ENCODE measurements around the gene PFKL. TPM values are rescaled to one million over a fixed set of nuclear protein-coding genes. Genes with fewer than 3 reads are reported as not detected.
A peak's percentile ranks its signal among the peaks of the same experiment; 100 is the strongest.

The PFKL gene
- total RNA-seq, 2 donors from 2014 or later, result 104 to 109 TPM

DNA sequence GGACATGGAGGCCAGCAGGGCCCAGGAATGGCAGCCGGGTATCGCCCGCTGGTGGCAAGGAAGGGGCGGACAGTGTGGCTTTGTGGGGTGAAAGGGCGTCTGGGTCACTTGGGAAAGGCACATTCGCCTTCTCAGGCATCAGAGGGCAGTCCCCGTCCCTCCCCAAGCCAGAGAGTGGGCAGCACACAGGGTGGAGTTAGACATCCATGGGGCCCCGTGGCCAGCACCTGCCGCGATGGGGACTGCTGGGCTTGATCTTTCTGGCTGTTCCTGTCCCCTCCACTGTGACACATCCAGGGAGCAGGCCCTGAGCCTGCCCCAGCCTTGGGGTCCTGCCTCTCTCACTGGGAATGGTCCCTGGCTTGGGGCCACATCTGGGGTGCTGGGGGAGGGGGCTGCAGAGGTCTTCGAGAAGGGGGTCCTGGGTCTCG lies 49.6 kb downstream of the PFKL start:
- no peak overlapping the region for H3K27ac Mint-ChIP-seq
- H3K4me3 Mint-ChIP-seq, result peak overlapping the region in 1 of 2 donors; percentile 6
- ATAC-seq (replicated peaks in 1 of 2) (no peak), DNase-seq (no peak)
- no peaks in the 10 kb centered on the region for H3K36me3 Mint-ChIP-seq (ENCODE audit: insufficient read depth in 2 of 2)
- H3K9me3 Mint-ChIP-seq, result no peaks in the 10 kb centered on the region
- H3K27me3 Mint-ChIP-seq (ENCODE audit: low read depth), result peaks cover 12% of the 10 kb centered on the region
- H3K4me1 Mint-ChIP-seq (ENCODE audit: low read depth), result peaks cover 25% of the 10 kb centered on the region

DNA sequence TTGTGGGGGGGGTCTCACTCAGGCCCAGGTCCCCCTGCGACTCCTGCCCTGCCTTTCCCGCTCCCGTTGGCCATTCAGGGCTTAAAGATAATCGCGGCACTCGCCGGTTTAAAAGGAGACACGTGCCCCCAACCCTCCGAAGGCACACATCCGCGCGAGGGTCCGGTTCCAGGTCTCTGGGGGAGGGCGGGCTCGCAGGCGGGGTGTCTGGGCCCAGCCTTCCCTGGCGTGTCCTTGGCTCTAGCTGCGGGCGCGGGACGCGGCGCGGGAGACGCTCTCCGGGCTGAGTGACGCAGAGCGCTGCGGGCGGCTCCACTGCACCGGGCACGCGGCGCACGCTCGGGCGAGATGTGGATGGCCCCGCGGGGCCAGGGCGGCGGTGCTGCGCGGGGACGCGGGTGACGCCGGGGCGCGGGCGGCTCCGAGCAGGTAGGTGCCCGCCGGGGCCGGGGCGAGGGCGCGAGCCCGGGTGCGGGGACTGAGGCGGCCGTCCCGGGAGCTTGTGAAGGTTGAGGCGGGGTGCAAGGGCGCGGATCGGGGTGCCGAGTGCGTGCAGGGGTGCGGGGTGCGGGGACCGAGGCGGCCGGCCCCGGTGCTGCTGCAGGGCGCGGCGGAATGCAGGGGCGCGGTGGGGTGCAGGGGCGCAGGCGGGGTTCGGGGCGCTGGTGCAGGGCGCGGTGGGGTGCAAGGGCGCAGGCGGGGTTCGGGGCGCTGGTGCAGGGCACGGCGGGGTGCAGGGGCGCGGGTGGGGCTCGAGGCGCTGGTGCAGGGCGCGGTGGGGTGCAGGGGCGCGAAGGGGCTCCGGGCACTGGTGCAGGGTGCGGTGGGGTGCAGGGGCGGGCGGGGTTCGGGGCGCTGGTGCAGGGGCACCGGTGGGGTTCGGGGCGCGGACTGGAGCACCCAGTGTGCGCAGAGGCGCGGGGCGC lies 50.3 kb downstream of the PFKL start:
- H3K9me3 Mint-ChIP-seq, result no peaks in the 10 kb centered on the region
- no peaks in the 10 kb centered on the region for H3K36me3 Mint-ChIP-seq (ENCODE audit: insufficient read depth in 2 of 2)
- H3K4me1 Mint-ChIP-seq (ENCODE audit: low read depth), result peaks cover 32% of the 10 kb centered on the region
- H3K4me3 Mint-ChIP-seq, result no peak overlapping the region
- DNase-seq (no peak), ATAC-seq (replicated peaks in 1 of 2) (no peak)
- H3K27me3 Mint-ChIP-seq (ENCODE audit: low read depth), result peaks cover 12% of the 10 kb centered on the region
- no peak overlapping the region for H3K27ac Mint-ChIP-seq

DNA sequence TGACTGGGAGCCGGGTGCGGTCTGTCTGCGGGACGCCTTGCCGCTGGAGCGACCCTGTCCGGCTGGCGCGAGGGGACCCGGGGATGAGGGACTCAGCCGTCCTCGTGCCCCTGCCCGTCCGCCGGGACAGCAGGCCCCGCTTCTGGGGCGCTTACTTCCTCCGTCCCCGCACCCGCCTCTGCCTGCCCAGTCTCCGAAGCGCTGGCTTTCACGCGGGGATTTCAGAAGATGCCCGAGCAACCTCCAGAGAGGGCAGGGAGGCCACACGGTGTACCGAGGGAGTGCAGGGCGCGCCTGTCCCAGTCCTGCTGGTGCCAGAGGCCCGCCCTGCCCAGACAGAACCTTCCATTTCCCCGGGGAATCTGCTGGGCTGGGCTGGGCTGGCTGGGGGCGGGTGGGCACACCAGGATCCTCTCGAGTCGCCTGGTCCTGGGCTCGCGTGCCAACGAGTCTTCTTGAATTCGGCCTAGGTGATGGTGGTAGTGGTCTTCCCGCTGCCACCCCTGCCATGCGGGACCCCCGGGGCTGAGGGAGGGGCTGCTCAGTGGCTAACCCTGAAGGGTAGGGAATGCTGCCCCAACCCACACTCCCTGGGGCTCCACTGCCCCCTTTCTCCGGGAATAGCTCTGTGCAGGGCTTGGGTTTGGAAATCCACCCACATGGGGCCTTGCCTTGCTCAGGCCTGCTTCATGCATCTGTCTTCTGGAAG lies 51.1 kb downstream of the PFKL start:
- DNase-seq, result no peak
- no peaks in the 10 kb centered on the region for H3K9me3 Mint-ChIP-seq
- H3K27ac Mint-ChIP-seq, result no peak overlapping the region
- H3K4me1 Mint-ChIP-seq (ENCODE audit: low read depth), result peaks cover 40% of the 10 kb centered on the region
- H3K36me3 Mint-ChIP-seq (ENCODE audit: insufficient read depth in 2 of 2), result peaks cover 0 to 2% of the 10 kb centered on the region in 2 donors
- ATAC-seq (replicated peaks in 1 of 2), result no peak
- peak overlapping the region in 1 of 2 donors; percentile 15 for H3K4me3 Mint-ChIP-seq
- H3K27me3 Mint-ChIP-seq (ENCODE audit: low read depth), result peaks cover 12% of the 10 kb centered on the region

DNA sequence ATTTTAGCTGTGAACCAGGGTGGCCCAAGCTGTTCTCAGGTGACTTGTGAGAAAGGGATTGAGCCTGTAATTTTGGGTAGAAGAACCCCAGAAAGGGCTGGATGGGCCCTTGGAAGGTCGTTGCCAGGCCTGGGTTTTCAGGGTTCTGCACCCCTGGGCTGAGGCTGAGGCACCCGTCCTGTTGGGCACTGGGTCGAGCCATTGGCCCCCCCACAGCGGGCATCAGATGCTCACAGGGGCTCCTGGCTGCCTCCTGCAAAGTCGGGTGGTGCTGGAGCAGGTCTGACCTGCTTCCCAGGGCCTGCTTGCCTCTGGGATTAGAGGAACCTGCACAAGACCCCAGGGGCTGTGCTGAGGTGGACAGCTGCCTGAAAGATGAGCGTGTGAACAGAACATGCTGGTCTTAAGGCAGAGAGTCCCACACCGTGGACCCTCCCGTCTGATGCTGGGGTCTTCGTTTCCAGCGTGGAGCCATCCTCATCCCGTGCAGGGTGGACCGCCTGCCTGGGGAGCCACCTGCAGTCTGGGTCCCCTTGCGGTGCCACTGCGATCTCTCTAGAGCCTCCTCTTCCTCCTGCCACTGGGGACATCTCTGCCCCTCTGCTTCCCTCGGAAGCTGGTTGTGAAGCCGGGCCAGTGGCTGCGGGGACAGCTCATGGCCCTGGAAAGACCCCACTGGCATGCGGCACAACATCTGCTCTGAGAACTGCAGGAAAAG lies 51.8 kb downstream of the PFKL start:
- Mint-ChIP-seq H3K4me1 (ENCODE audit: low read depth) (peaks cover 48% of the 10 kb centered on the region), H3K4me3 (peak overlapping the region in 1 of 2 donors; percentile 15), H3K36me3 (ENCODE audit: insufficient read depth in 2 of 2) (peaks cover 0 to 2% of the 10 kb centered on the region in 2 donors), H3K9me3 (no peaks in the 10 kb centered on the region), H3K27me3 (ENCODE audit: low read depth) (peaks cover 12% of the 10 kb centered on the region), H3K27ac (no peak overlapping the region)
- ATAC-seq (replicated peaks in 1 of 2) (no peak), DNase-seq (no peak)

DNA sequence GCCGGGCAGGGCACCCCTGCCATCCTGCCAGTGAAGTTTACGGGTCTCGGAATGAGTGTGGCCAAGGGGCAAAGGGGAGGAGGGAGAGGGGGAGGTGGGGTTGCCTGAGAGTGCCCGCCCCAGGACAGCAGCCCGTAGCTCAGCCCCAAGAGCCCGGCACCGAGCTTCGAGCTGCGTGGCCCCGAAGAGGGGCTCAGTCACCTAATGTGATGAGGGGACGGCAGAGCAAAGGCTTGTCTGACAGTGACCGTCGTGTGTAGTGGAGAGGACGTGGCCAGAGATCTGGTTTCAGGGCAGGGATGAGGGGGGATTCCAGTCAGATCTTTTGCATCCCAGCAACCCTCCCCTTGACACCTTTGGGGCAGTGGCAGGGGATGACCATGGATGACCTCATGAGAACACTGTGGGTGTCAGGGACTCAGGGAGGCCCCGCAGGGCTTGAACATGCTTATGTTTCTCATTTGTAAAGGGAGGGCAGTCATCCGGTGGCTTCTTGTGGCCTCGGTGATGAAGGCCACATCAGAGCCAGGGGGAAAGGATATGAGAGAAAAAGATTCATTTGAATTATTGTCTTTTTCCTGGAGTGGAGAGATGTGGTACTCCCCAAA lies 52.5 kb downstream of the PFKL start:
- peaks cover 0 to 2% of the 10 kb centered on the region in 2 donors for H3K36me3 Mint-ChIP-seq (ENCODE audit: insufficient read depth in 2 of 2)
- no peak for DNase-seq
- peak; percentile 53 to 57 for ATAC-seq (replicated peaks in 1 of 2)
- H3K4me3 Mint-ChIP-seq, result peak overlapping the region; percentile 64 to 66
- H3K27ac Mint-ChIP-seq, result no peak overlapping the region
- H3K4me1 Mint-ChIP-seq (ENCODE audit: low read depth), result peaks cover 52% of the 10 kb centered on the region
- no peaks in the 10 kb centered on the region for H3K9me3 Mint-ChIP-seq
- H3K27me3 Mint-ChIP-seq (ENCODE audit: low read depth), result peaks cover 12% of the 10 kb centered on the region

DNA sequence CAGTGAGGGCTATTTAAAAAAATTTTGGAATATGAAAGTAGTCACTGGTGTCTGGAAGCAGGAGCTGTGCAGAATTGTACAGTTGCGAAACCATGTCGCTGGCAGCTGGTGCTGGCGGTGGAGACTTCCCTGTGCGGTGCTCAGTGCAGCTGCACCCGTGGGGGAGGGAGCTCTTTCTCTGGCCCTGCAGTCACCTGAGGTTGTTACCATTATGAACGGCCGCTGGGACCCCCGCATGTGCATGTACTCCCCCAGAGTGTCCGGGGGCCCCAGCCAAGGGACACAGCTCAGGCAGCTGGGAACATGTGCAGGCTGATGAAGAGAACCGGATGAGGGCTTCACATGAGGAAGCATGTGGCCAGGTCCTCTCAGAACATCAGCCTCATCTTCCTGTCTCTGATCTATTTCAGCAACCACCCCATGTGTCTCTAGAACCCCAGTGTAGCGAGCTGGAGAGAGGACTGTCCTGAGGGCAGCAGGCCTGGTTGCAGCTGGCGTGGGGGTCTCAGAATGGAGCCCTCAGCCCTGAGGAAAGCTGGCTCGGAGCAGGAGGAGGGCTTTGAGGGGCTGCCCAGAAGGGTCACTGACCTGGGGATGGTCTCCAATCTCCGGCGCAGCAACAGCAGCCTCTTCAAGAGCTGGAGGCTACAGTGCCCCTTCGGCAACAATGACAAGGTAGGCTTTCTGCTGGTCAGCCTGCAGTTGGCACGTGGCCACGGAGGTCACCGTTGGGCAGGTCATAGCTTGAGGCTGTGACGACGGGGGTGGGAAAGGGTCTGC lies 53.5 kb downstream of the PFKL start, which contains the start of gene TRPM2:
Gene TRPM2, plus strand, starts transcription at position 431 of the 780 bp plus-strand sequence. Its CDS starts 80 bp downstream, at position 511.
- Mint-ChIP-seq H3K9me3 (no peaks in the 10 kb centered on the region), H3K4me1 (ENCODE audit: low read depth) (peaks cover 52% of the 10 kb centered on the region), H3K36me3 (ENCODE audit: insufficient read depth in 2 of 2) (peaks cover 0 to 2% of the 10 kb centered on the region in 2 donors)

DNA sequence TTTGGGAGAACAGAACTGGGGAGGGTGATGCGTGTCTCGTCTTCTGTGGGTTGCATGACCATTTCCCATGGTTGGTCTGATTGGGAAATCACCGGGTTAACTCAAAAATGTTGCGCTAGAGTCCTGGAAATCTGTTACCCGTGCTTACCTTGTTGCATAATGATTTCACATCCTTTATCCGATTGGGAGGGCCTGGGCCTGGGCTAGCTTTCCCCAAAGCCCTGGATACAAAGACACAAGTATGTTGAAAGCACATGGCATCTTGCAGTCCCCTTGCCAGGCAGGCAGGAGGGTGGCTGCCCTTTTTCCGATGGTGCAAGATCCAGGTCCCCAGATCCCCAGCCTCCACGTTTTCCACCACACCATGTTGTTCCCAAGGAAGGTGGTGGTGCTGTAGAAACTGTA lies 54.1 kb downstream of the PFKL start:
- Mint-ChIP-seq H3K9me3 (no peaks in the 10 kb centered on the region), H3K27me3 (ENCODE audit: low read depth) (peaks cover 12% of the 10 kb centered on the region), H3K4me3 (peak overlapping the region; percentile 64 to 66), H3K27ac (no peak overlapping the region), H3K36me3 (ENCODE audit: insufficient read depth in 2 of 2) (peaks cover 0 to 2% of the 10 kb centered on the region in 2 donors), H3K4me1 (ENCODE audit: low read depth) (peaks cover 52% of the 10 kb centered on the region)
- no peak for ATAC-seq (replicated peaks in 1 of 2)
- DNase-seq, result no peak

More for the DNA sequence above, 53.5 kb downstream of the PFKL start, which contains the start of gene TRPM2:
- DNase-seq (peak; percentile 21 to 27), ATAC-seq (replicated peaks in 1 of 2) (peak; percentile 61 to 70)
- Mint-ChIP-seq H3K27ac (no peak within 1 kb of the TSS), H3K27me3 (ENCODE audit: low read depth) (peaks cover 12% of the 10 kb centered on the region), H3K4me3 (peak within 1 kb of the TSS; percentile 64 to 66)

DNA sequence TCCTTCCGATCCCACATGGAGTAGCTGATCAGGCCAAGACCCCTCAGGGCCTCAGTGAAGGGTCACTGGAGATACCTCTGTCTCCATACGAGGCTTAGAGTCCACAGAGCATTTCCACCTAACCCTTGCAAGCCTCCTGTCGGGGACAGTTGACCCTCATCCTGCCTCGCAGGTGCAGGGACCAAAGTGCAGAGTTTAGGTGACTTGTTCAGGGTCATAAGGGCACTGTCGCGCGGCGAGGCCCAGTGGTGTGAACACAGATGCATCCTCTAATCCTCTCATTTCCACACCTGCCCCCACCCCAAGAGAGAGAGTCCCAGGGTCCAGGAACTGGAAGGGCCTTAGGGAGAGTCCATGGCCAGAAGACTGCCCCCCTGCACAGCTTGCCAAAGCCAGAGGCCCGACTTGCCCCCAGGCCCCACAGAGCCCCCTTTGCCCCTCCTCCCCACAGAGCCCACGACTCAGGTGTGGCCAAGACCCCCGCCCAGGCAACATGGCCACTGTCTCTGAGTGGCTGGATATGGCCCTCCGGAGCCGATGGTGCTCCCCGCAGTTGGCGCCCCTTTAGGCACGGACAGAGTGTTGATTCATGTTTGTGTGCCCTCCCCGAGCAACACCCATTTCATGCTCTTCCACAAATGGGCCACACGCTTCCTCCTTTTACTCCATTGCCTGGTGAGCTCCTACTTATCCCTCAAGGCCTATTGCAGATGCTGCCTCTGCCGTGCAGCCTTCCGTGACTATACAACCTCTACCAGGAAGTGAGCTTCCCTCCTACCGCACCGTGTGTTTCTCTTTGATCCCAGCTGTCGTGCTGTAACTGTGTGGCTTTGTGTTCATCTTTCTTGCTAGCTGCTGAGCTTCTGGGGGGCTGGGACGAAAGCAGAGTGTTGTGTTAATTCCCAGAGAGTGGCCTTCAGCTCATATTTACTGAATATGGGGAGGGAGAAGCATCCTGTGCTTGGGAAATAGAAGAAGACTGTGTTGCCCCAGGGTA lies 55.2 kb downstream of the PFKL start:
- peaks cover 0 to 2% of the 10 kb centered on the region in 2 donors for H3K36me3 Mint-ChIP-seq (ENCODE audit: insufficient read depth in 2 of 2)
- H3K4me3 Mint-ChIP-seq, result peak overlapping the region; percentile 46 to 64
- peak overlapping the region; percentile 30 for H3K27ac Mint-ChIP-seq

DNA sequence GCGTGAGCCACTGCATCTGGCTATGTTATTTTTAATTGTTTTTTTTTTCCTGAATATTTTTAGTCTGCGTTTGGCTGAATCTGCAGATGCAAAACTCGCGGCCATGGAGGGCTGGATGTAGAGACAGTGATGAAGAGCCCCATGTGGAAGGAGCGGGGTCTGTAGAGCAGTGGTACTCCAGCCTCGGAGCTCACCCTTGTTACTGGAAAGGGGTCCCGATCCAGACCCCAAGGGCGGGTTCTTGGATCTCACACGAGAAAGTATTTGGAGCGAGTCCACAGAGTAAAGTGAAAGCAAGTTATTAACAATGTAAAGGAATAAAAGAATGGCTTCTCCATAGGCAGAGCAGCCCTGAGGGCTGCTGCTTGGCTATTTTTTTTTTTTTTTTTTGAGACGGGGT lies 56.3 kb downstream of the PFKL start:
- Mint-ChIP-seq H3K4me3 (peak overlapping the region in 1 of 2 donors; percentile 55), H3K4me1 (ENCODE audit: low read depth) (peaks cover 58% of the 10 kb centered on the region), H3K27me3 (ENCODE audit: low read depth) (peaks cover 11% of the 10 kb centered on the region), H3K9me3 (no peaks in the 10 kb centered on the region), H3K36me3 (ENCODE audit: insufficient read depth in 2 of 2) (peaks cover 0 to 2% of the 10 kb centered on the region in 2 donors), H3K27ac (peak overlapping the region; percentile 35)
- no peak for DNase-seq
- ATAC-seq (replicated peaks in 1 of 2), result no peak

More for the DNA sequence above, 55.2 kb downstream of the PFKL start:
- DNase-seq, result no peak
- H3K4me1 Mint-ChIP-seq (ENCODE audit: low read depth), result peaks cover 56% of the 10 kb centered on the region
- peaks cover 12% of the 10 kb centered on the region for H3K27me3 Mint-ChIP-seq (ENCODE audit: low read depth)
- ATAC-seq (replicated peaks in 1 of 2), result peak; percentile 33 to 50
- H3K9me3 Mint-ChIP-seq, result no peaks in the 10 kb centered on the region

DNA sequence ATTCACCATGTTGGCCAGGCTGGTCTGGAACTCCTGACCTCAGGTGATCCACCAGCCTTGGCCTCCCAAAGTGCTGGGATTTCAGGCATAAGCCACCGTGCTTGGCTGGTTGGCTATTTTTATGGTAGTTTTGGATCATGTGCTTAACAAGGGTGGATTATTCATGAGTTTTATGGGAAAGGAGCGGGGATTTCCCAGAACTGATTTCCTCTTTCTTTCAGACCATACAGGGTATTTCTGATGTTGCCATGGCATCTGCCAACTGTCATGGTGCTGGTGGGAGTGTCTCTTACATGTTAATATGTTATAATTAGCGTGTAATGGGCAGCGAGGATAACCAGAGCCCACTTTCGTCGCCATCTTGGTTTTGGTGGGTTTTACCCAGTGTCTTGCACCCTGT lies 56.8 kb downstream of the PFKL start:
- no peak overlapping the region for H3K27ac Mint-ChIP-seq
- H3K4me1 Mint-ChIP-seq (ENCODE audit: low read depth), result peaks cover 58% of the 10 kb centered on the region
- H3K36me3 Mint-ChIP-seq (ENCODE audit: insufficient read depth in 2 of 2), result peaks cover 0 to 2% of the 10 kb centered on the region in 2 donors
- ATAC-seq (replicated peaks in 1 of 2) (no peak), DNase-seq (no peak)
- H3K4me3 Mint-ChIP-seq, result no peak overlapping the region
- H3K9me3 Mint-ChIP-seq, result no peaks in the 10 kb centered on the region
- peaks cover 6% of the 10 kb centered on the region for H3K27me3 Mint-ChIP-seq (ENCODE audit: low read depth)

All from activated T-cell treated with anti-CD3 and anti-CD28 coated beads, Interleukin-2, amount 50 U/mL, for 72 hours (primary cell).